WERI-Rb-1 (cell line): ENCODE measurements around the gene GABBR1.

Experiments
- DNase-seq: peaks from one replicate; pipeline ENCODE4 v3.0.0-alpha.2; 2020
- H3K27ac ChIP-seq: fragments of 250-450 bp; sonication (Bioruptor Pico); 2 replicates; pipeline ENCODE4 v1.5.1; 2020; ENCODE audit warnings: mild to moderate bottlenecking, moderate library complexity
- H3K27me3 ChIP-seq: fragments of 250-450 bp; sonication (Bioruptor Pico); 2 replicates; pipeline ENCODE4 v1.5.1; 2021; ENCODE audit warnings: mild to moderate bottlenecking, low read depth, moderate library complexity; ENCODE audit not compliant: insufficient read depth, severe bottlenecking
- H3K36me3 ChIP-seq: fragments of 250-450 bp; sonication (Bioruptor Pico); 2 replicates; pipeline ENCODE4 v1.5.1; 2020; ENCODE audit warnings: mild to moderate bottlenecking, moderate library complexity
- H3K4me3 ChIP-seq: 2 replicates; pipeline ENCODE4 v1.5.1; 2011; ENCODE audit warnings: low read depth, mild to moderate bottlenecking, control low read depth, low read length
- H3K9me3 ChIP-seq: fragments of 250-450 bp; sonication (Bioruptor Pico); 2 replicates; pipeline ENCODE4 v1.5.1; 2021; ENCODE audit warnings: mild to moderate bottlenecking, moderate library complexity; ENCODE audit not compliant: severe bottlenecking
- TF ChIP-seq, protein P1 (sequence below): IDR thresholded peaks from 2 replicates; pipeline ENCODE4 v1.5.1; 2011; ENCODE audit warnings: low read depth, mild to moderate bottlenecking, control low read depth, inconsistent platforms, low read length

The GABBR1 gene

DNA sequence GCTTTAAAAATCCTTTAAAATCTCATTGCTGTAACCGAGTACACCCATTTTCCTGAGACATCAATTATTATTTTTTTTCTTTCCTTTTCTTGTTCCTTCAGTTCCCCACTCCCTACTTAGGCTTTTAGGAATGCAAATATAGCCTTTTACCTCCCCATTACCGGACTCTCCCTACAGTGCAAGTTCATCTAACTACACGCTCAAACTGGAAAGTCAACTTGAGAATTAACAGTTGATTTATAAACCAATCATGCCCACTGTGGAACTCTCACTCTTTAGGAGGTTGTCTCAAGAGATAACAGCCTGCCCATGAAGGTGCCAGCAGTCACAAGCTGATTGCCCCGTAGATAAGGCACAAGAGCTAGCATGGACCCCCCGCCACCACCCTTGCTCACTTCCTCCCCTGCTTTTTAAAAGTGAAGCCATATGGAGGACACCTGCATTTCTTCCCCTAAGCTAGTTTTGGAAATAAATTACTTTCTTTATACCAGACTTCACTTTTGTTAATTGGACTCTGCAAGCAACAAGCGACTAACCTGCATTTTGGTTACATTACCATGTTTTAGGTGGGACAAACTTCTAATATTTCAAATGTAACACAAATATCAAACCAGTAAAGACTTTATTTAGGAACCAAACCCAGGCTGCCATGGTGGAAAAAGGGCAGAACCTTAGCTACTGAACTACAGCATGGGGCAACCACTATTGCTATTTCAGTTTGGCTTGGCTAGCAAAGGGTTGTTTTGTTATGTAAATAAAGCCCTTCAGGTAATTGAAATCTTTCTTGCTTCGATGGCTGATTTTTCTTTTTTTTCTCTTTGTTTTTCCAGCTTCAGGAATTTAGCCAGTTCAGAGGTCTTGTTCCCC is 108.3 kb downstream of the GABBR1 start:
- Histone ChIP-seq H3K4me3 (no peak overlapping the region), H3K27ac (no peak overlapping the region), H3K36me3 (no peaks in the 10 kb centered on the region), H3K9me3 (peaks cover 6% of the 10 kb centered on the region), H3K27me3 (peaks cover 61% of the 10 kb centered on the region)
- DNase-seq: no peak
- TF ChIP-seq, protein P1, sequence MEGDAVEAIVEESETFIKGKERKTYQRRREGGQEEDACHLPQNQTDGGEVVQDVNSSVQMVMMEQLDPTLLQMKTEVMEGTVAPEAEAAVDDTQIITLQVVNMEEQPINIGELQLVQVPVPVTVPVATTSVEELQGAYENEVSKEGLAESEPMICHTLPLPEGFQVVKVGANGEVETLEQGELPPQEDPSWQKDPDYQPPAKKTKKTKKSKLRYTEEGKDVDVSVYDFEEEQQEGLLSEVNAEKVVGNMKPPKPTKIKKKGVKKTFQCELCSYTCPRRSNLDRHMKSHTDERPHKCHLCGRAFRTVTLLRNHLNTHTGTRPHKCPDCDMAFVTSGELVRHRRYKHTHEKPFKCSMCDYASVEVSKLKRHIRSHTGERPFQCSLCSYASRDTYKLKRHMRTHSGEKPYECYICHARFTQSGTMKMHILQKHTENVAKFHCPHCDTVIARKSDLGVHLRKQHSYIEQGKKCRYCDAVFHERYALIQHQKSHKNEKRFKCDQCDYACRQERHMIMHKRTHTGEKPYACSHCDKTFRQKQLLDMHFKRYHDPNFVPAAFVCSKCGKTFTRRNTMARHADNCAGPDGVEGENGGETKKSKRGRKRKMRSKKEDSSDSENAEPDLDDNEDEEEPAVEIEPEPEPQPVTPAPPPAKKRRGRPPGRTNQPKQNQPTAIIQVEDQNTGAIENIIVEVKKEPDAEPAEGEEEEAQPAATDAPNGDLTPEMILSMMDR: no peak

DNA sequence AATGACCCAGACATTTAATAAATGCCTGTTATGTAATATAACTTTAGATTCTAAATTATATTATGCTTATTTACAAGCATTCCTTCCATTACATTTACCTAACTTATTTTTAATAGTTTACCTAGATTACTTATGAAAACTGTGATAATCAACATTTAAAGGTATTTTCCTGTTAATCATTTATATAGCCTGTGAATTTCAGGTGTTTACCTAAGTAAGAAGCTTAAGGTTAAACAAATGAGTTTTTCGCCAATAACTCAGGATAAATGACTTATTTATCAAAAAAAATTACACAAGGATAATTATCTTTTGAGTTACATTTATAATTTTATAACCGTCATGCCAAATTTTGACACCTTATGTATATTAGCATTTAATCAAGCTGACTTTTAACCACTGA is 108.9 kb downstream of the GABBR1 start:
- DNase-seq: no peak
- TF ChIP-seq, protein P1: no peak
- Histone ChIP-seq H3K4me3 (no peak overlapping the region), H3K27ac (no peak overlapping the region), H3K27me3 (peaks cover 56% of the 10 kb centered on the region), H3K36me3 (no peaks in the 10 kb centered on the region), H3K9me3 (peaks cover 6% of the 10 kb centered on the region)

DNA sequence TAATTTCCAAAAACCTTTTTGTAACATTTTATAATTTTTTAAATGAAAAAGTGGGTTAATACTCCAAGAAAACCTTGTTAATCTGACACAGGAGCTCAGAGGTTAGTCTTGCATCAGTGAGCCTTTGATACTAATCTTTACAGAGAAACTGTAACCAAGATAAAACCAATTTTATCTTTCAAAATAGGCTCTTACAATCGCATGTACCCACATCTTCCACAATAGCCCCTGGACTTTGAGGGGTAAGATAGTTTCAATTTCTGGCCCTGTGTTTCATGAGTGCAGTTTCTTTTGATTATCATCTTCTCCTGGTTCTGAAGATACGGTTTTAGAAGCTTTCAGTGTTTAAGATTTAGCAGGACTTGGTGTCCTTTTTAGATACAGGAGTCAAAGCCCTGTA is 110.8 kb downstream of the GABBR1 start:
- Histone ChIP-seq H3K9me3 (peaks cover 6% of the 10 kb centered on the region), H3K4me3 (no peak overlapping the region), H3K36me3 (no peaks in the 10 kb centered on the region), H3K27ac (no peak overlapping the region), H3K27me3 (peaks cover 47% of the 10 kb centered on the region)
- no peak for DNase-seq
- TF ChIP-seq, protein P1: no peak

DNA sequence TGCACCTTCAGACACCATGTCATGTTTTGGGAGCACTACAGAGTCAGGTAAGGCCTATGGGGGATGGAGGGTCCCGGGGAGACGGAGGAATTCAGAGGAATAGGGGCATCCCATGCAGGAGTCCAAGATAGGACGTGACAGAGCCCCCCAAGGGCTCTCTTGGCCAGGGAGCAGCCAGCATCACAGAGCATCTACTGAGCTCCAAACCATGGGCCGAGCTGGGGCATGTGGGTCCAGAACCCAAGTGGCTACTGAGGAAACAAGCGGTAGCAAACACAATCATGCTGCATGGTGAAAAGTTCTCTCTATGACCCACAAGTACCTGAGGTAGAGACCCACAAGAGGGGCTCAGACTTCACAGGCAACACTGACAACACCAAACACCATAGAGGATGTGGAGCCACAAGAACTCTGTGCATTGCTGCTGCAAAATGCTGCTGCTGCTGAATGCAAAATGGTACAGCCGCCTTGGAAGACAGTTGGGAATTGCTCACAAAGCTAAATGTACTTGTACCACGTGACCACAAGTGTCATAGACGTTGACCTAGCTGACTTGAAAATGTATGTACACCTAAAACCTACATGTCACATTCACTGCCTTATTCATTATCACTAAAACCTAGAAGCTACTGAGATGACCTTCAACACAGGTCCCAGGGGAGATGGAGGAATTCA is 111.8 kb downstream of the GABBR1 start:
- Histone ChIP-seq H3K27me3 (peaks cover 39% of the 10 kb centered on the region), H3K36me3 (no peaks in the 10 kb centered on the region), H3K27ac (no peak overlapping the region), H3K4me3 (no peak overlapping the region), H3K9me3 (peaks cover 6% of the 10 kb centered on the region)
- TF ChIP-seq, protein P1: no peak
- no peak for DNase-seq

DNA sequence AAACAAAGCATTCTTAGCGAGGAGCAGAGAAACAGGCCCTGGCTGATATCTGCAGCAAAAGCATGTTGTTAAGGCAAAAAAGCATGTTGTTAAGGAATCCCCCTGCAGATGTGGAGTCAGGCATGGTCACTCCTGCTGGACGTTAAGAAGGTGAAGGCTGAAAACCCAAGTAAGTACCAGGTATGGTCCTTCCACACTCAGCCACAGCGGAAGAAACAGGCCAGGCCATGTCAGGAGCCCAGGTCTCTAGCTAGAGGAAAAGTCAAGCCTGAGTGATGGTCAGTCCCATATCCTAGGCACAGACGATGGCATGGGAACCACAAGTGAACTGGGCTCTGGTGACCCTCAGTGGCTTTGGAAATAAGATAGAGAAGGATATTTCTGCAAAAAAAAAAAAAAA is 112.8 kb downstream of the GABBR1 start:
- Histone ChIP-seq H3K27ac (no peak overlapping the region), H3K9me3 (peaks cover 6% of the 10 kb centered on the region), H3K27me3 (peaks cover 34% of the 10 kb centered on the region), H3K36me3 (no peaks in the 10 kb centered on the region), H3K4me3 (no peak overlapping the region)
- TF ChIP-seq, protein P1: no peak
- DNase-seq: no peak
